Vagina (tissue), 2 donors: Measurements from ENCODE around the gene FRYL. TPM values are rescaled to one million over a fixed set of nuclear protein-coding genes. Genes with fewer than 3 reads are reported as not detected.

Source experiments
- DNase-seq, 2 donors: peaks; one replicate each; pipeline ENCODE4 v3.0.0-alpha.2; 2017; ENCODE audit errors: extremely low spot score in 2 of 2
- H3K27ac ChIP-seq: fragments of 200-600 bp; sonication (generic); one replicate; pipeline ENCODE4 v1.5.1; 2019
- H3K27me3 ChIP-seq: fragments of 200-600 bp; sonication (generic); one replicate; pipeline ENCODE4 v1.5.1; 2019
- H3K36me3 ChIP-seq, 2 donors: fragments of 200-600 bp; sonication (generic); one replicate each; pipeline ENCODE4 v1.5.1; 2017 to 2019
- H3K4me1 ChIP-seq: fragments of 200-600 bp; sonication (generic); one replicate; pipeline ENCODE4 v1.5.1; 2019
- H3K4me3 ChIP-seq, 2 donors: fragments of 200-600 bp; sonication (generic); 1 replicate in 1 of 2; 2 replicates in 1 of 2; pipeline ENCODE4 v1.5.1; 2016 to 2019
- H3K9me3 ChIP-seq: fragments of 200-600 bp; sonication (generic); one replicate; pipeline ENCODE4 v1.5.1; 2019
- CTCF ChIP-seq, 3 experiments: fragments of 450-650 bp in 2 of 3; fragments of 200-600 bp in 1 of 3; sonication (generic) in 1 of 3; IDR thresholded peaks; one replicate each; pipeline ENCODE4 v1.5.1; 2017 to 2019; ENCODE audit warnings: antibody characterized with exemption in 3 of 3, mild to moderate bottlenecking in 2 of 3, moderate library complexity in 2 of 3
- POLR2A ChIP-seq, 2 donors: fragments of 450-650 bp; IDR thresholded peaks; one replicate each; pipeline ENCODE4 v1.6.1; 2017; ENCODE audit warnings: antibody characterized with exemption in 2 of 2, mild to moderate bottlenecking in 2 of 2, moderate library complexity in 2 of 2
- POLR2AphosphoS5 ChIP-seq, 2 donors: sonication (generic); formaldehyde crosslinking; IDR thresholded peaks; one replicate each; pipeline ENCODE4 v1.9.0; 2017; ENCODE audit warnings: antibody characterized with exemption in 2 of 2, mild to moderate bottlenecking in 2 of 2, low read depth in 1 of 2; ENCODE audit not compliant: insufficient read depth in 1 of 2
- intact Hi-C: fragments of 100-400 bp; cut with DNase I; formaldehyde crosslinking; loops from one replicate; pipeline ENCODE4 v1.15.1; 2023
- total RNA-seq: library from RNA; depleted of rRNA; stranded (reverse); fragments of >200 nt; gene quantifications from one replicate; pipeline ENCODE4 v1.2.3, GENCODE V29; 2016

The FRYL gene
- total RNA-seq, 1 donor from 2014 or later, result 51.8 TPM

DNA sequence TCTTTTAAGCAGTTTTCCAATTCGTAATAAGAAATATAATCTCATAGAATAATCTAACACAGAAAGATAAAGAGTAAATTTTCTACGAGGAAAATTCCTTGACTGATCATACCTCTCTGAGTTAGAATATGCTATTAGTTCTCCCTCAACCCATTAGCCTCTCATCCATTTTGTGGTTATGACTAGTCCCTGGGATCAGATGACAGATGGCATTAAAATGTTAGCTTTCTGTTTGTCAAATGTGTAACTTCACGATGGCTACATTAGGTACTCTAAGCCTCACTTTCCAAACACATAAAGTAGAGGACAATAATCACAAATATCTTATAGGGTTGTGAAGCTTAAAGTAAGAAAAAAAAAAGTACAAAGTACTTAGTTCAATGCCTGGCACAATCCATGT is 177.9 kb downstream of the FRYL start:
- H3K27me3 ChIP-seq, result no peaks in the 10 kb centered on the region
- no peak overlapping the region for H3K27ac ChIP-seq
- DNase-seq, result no peak
- peaks cover 0 to 4% of the 10 kb centered on the region in 2 donors for H3K36me3 ChIP-seq
- no peak overlapping the region for H3K4me3 ChIP-seq
- no peaks in the 10 kb centered on the region for H3K9me3 ChIP-seq
- no peaks in the 10 kb centered on the region for H3K4me1 ChIP-seq
- intact Hi-C loops, result no loop called here
- TF ChIP-seq POLR2AphosphoS5 (IDR thresholded peaks at IDR 0.05; ENCODE audit: insufficient read depth in 1 of 2, low read depth in 1 of 2) (no peak), CTCF (IDR thresholded peaks at IDR 0.05) (no peak), POLR2A (IDR thresholded peaks at IDR 0.05) (no peak)

DNA sequence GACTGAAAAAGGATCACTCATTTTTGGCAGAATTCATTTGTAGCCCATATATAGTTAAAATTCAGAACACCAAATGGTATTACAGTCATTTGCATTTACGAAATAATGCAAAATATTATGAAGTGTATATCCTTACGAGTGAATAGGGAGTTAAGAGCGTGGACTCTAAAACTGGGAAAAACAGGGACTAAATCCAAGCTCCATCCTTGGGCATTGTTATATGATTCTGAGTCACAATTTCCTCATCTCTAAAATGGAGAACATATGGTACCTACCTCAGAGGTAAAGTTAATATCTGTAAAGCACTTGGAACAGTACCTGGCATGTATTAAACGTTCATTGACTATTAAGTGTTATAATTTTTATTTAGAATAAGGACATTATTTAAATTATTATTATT is 183.7 kb downstream of the FRYL start:
- no peak overlapping the region for H3K27ac ChIP-seq
- no peaks in the 10 kb centered on the region for H3K4me1 ChIP-seq
- no peak for DNase-seq
- TF ChIP-seq POLR2A (IDR thresholded peaks at IDR 0.05) (no peak), POLR2AphosphoS5 (IDR thresholded peaks at IDR 0.05; ENCODE audit: insufficient read depth in 1 of 2, low read depth in 1 of 2) (no peak), CTCF (IDR thresholded peaks at IDR 0.05) (no peak)
- no peaks in the 10 kb centered on the region for H3K9me3 ChIP-seq
- no peak overlapping the region for H3K4me3 ChIP-seq
- intact Hi-C loops, result no loop called here
- H3K27me3 ChIP-seq, result no peaks in the 10 kb centered on the region
- H3K36me3 ChIP-seq, result no peaks in the 10 kb centered on the region

GRCh38 chr4:48594180-48594579 is 185.9 kb downstream of the FRYL start:
- TF ChIP-seq POLR2A (IDR thresholded peaks at IDR 0.05), result no peak
- intact Hi-C loops, result no loop called here
- H3K4me3 ChIP-seq, result no peak overlapping the region
- DNase-seq, result no peak
- H3K27ac ChIP-seq, result no peak overlapping the region
- H3K36me3 ChIP-seq, result peaks cover 0 to 11% of the 10 kb centered on the region in 2 donors
- H3K4me1 ChIP-seq, result no peaks in the 10 kb centered on the region
- H3K9me3 ChIP-seq, result no peaks in the 10 kb centered on the region
- no peaks in the 10 kb centered on the region for H3K27me3 ChIP-seq

DNA sequence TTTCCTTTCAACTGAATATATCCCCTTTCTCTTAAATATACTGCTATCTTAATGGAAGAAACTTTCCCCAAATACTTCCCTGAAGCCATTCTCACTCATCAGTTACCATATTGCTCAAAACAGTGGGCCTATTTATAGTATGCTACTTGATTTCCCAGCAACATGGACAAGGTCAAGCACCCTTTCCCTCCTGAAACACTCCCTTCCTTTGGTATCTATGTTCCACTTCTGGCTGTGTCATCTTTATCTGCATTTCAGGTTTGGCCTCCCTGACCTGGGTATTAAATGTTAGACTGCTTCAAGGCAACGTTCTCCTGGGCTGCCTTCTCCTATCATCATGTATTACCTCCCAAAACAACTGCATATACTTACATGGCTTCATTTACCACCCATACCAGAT is 188.7 kb downstream of the FRYL start:
- no peaks in the 10 kb centered on the region for H3K9me3 ChIP-seq
- no peak for DNase-seq
- TF ChIP-seq CTCF (IDR thresholded peaks at IDR 0.05) (no peak), POLR2A (IDR thresholded peaks at IDR 0.05) (no peak), POLR2AphosphoS5 (IDR thresholded peaks at IDR 0.05; ENCODE audit: insufficient read depth in 1 of 2, low read depth in 1 of 2) (no peak)
- no peaks in the 10 kb centered on the region for H3K4me1 ChIP-seq
- H3K27ac ChIP-seq, result no peak overlapping the region
- H3K27me3 ChIP-seq, result no peaks in the 10 kb centered on the region
- intact Hi-C loops, result no loop called here
- peaks cover 0 to 11% of the 10 kb centered on the region in 2 donors for H3K36me3 ChIP-seq
- H3K4me3 ChIP-seq, result no peak overlapping the region

- no peak for TF ChIP-seq CTCF (IDR thresholded peaks at IDR 0.05)
- TF ChIP-seq POLR2A (IDR thresholded peaks at IDR 0.05), result no peak
- Histone ChIP-seq H3K27me3 (no peaks in the 10 kb centered on the region), H3K36me3 (peaks cover 0 to 14% of the 10 kb centered on the region in 2 donors), H3K9me3 (no peaks in the 10 kb centered on the region), H3K4me3 (no peak overlapping the region), H3K4me1 (no peaks in the 10 kb centered on the region), H3K27ac (no peak overlapping the region)
- intact Hi-C loops, result no loop called here
- DNase-seq, result no peak
Observed at GRCh38 chr4:48590884-48591283, 189.2 kb downstream of the FRYL start.

GRCh38 chr4:48589098-48589445 is 191.0 kb downstream of the FRYL start:
- no peak for DNase-seq
- H3K9me3 ChIP-seq, result no peaks in the 10 kb centered on the region
- no peaks in the 10 kb centered on the region for H3K4me1 ChIP-seq
- no peak overlapping the region for H3K27ac ChIP-seq
- intact Hi-C loops, result no loop called here
- H3K4me3 ChIP-seq, result no peak overlapping the region
- peaks cover 0 to 21% of the 10 kb centered on the region in 2 donors for H3K36me3 ChIP-seq
- H3K27me3 ChIP-seq, result no peaks in the 10 kb centered on the region
- no peak for TF ChIP-seq POLR2AphosphoS5 (IDR thresholded peaks at IDR 0.05; ENCODE audit: insufficient read depth in 1 of 2, low read depth in 1 of 2)
- TF ChIP-seq CTCF (IDR thresholded peaks at IDR 0.05), result no peak
- no peak for TF ChIP-seq POLR2A (IDR thresholded peaks at IDR 0.05)
